HCT116 (cell line): ENCODE measurements around the gene TRAPPC12.

Source experiments
- CTCF ChIP-seq, 3 experiments: fragments of 200-600 bp in 1 of 3; sonication (generic) in 1 of 3; IDR thresholded peaks in 2 of 3; conservative IDR thresholded peaks in 1 of 3; 2 replicates each; pipeline ENCODE4 v1.5.1; 2012 to 2017; ENCODE audit warnings: low read depth in 2 of 3, low read length in 2 of 3, antibody characterized with exemption in 1 of 3, borderline replicate concordance in 1 of 3, control low read depth in 1 of 3, mild to moderate bottlenecking in 1 of 3, mixed read lengths in 1 of 3, mixed run types in 1 of 3, moderate library complexity in 1 of 3; ENCODE audit not compliant: insufficient read depth in 1 of 3
- TCF7L2 ChIP-seq: IDR thresholded peaks from 2 replicates; pipeline ENCODE4 v1.7.0; 2011; ENCODE audit warnings: borderline replicate concordance, inconsistent platforms; ENCODE audit not compliant: insufficient read depth, insufficient read length; ENCODE audit errors: extremely low read depth

GRCh38 chr2:3420076-3420768, 40.7 kb downstream of the TRAPPC12 start:
- TF ChIP-seq TCF7L2 (no peak), CTCF (IDR thresholded peaks at IDR 0.05 in 2 of 3, conservative IDR thresholded peaks at IDR 0.05 in 1 of 3; ENCODE audit: borderline replicate concordance in 1 of 3, insufficient read depth in 1 of 3, low read depth in 2 of 3, low read length in 2 of 3) (no peak)
